Ecto neural progenitor cell (in vitro differentiated cells): ENCODE results near the gene YEATS4.

Experiments used
- DNase-seq: peaks from one replicate; pipeline ENCODE4 v3.0.0-alpha.2; 2018; ENCODE audit warnings: low spot score

Gene YEATS4

GRCh38 chr12:69435644-69436043 lies 76.1 kb downstream of the YEATS4 start:
- DNase-seq: no peak

DNA sequence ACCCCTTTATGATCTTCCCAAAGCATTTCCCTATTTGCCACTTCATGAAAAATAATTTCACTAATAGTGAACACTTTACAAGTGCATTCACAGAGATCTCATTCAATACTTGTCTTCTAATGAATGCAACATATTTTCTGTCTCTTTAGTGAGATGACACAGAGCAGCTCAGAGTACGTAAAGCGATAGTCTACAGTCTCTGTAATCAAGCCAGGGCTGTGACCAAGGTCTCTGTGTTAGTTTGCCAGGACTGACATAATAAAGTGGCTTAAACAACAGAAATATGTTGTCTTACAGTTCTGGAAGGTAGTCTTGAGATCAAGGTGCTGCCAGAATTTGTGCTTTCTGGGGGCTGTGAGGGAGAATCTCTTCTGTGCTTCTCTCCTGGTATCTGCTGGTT lies 77.5 kb downstream of the YEATS4 start:
- DNase-seq: no peak

GRCh38 chr12:69438539-69438938 lies 79.0 kb downstream of the YEATS4 start:
- DNase-seq: no peak

- DNase-seq: no peak
These were observed 80.5 kb downstream of the YEATS4 start for GRCh38 chr12:69440016-69440415.
